Measurements from ENCODE around the gene ATP8A2. TPM values are rescaled to one million over a fixed set of nuclear protein-coding genes. Genes with fewer than 3 reads are reported as not detected.

Gene ATP8A2
- total RNA-seq, 3 donors from 2014 or later (not counting 1 experiment from before 2014, with no cell fraction given), result 0.43 to 0.68 (median 0.59) TPM

DNA sequence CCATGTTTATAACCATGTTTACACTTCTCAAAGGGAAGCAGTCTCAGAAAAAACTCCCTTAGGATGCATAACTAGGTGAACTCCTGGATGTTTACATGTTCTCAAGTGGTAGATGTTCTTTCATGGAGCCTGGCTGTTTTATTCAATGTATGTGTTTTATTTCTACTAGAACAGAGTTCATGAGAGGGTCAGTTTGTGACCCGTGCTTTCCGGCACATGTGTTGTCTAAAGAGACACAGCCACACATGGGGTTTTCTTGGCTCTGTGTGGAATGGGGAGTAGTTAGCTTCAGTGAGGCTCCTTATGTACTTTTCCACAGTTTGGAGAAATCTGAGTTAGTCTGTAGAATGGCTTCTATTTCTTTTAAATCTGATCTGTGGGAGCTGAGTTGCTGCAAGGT lies 60.9 kb downstream of the ATP8A2 start:
- Mint-ChIP-seq H3K27ac (no peak overlapping the region), H3K9me3 (no peaks in the 10 kb centered on the region), H3K36me3 (no peaks in the 10 kb centered on the region), H3K27me3 (ENCODE audit: low read depth in 2 of 2) (peaks cover 7 to 15% of the 10 kb centered on the region in 2 donors), H3K4me1 (no peaks in the 10 kb centered on the region), H3K4me3 (no peak overlapping the region)
- Histone ChIP-seq H3K4me1 (ENCODE audit: control insufficient read depth, insufficient read depth, low read length) (no peaks in the 10 kb centered on the region), H3K9me3 (ENCODE audit: control insufficient read depth, insufficient read depth, low read length) (no peaks in the 10 kb centered on the region), H3K27me3 (ENCODE audit: control insufficient read depth, insufficient read depth, low read length) (no peaks in the 10 kb centered on the region), H3K4me3 (ENCODE audit: low read length) (no peak overlapping the region), H3K36me3 (ENCODE audit: control insufficient read depth, insufficient read depth, low read length) (no peaks in the 10 kb centered on the region), H3K27ac (ENCODE audit: low read length) (no peak overlapping the region)
- DNase-seq, result no peak
- TF ChIP-seq, protein P1, sequence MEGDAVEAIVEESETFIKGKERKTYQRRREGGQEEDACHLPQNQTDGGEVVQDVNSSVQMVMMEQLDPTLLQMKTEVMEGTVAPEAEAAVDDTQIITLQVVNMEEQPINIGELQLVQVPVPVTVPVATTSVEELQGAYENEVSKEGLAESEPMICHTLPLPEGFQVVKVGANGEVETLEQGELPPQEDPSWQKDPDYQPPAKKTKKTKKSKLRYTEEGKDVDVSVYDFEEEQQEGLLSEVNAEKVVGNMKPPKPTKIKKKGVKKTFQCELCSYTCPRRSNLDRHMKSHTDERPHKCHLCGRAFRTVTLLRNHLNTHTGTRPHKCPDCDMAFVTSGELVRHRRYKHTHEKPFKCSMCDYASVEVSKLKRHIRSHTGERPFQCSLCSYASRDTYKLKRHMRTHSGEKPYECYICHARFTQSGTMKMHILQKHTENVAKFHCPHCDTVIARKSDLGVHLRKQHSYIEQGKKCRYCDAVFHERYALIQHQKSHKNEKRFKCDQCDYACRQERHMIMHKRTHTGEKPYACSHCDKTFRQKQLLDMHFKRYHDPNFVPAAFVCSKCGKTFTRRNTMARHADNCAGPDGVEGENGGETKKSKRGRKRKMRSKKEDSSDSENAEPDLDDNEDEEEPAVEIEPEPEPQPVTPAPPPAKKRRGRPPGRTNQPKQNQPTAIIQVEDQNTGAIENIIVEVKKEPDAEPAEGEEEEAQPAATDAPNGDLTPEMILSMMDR (IDR thresholded peaks at IDR 0.05), result no peak
- 95% methylated on average over 2 of the region's 2 CpGs for whole genome bisulfite sequencing (ENCODE audit: insufficient coverage)
- intact Hi-C loops (cut with micrococcal nuclease), result no loop called here
- ATAC-seq, result no peak

DNA sequence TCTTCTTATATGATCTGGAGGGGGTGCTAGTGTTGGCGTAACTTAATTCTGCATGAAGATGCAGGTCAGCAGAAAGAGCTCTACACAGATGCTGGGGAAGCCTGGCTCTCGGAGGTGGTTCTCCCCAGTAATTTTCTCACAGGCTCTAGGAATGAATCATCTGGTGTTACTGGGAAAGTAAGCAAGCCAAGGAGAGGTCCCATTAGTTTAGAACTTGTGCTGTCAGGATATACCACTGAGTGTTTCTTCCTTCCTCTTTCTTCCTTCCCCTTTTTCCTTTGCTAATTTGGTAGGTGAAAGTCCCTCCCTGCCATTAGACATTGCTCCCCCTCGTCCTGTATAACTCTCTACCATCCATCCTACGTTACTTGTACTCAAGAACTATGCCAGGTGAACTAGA lies 68.3 kb downstream of the ATP8A2 start:
- ATAC-seq (no peak), DNase-seq (no peak)
- H3K4me1 Mint-ChIP-seq, result no peaks in the 10 kb centered on the region
- Histone ChIP-seq H3K4me3 (ENCODE audit: low read length) (no peak overlapping the region), H3K4me1 (ENCODE audit: control insufficient read depth, insufficient read depth, low read length) (no peaks in the 10 kb centered on the region), H3K36me3 (ENCODE audit: control insufficient read depth, insufficient read depth, low read length) (no peaks in the 10 kb centered on the region), H3K27me3 (ENCODE audit: control insufficient read depth, insufficient read depth, low read length) (no peaks in the 10 kb centered on the region), H3K27ac (ENCODE audit: low read length) (no peak overlapping the region), H3K9me3 (ENCODE audit: control insufficient read depth, insufficient read depth, low read length) (no peaks in the 10 kb centered on the region)
- H3K4me3 Mint-ChIP-seq, result no peak overlapping the region
- TF ChIP-seq, protein P1 (IDR thresholded peaks at IDR 0.05), result no peak
- H3K9me3 Mint-ChIP-seq, result no peaks in the 10 kb centered on the region
- intact Hi-C loops (cut with micrococcal nuclease), result no loop called here
- WGBS (ENCODE audit: insufficient coverage), result 18% methylated on average over 4 of the region's 4 CpGs
- no peak overlapping the region for H3K27ac Mint-ChIP-seq
- H3K27me3 Mint-ChIP-seq (ENCODE audit: low read depth in 2 of 2), result peaks cover 10 to 40% of the 10 kb centered on the region in 2 donors
- H3K36me3 Mint-ChIP-seq, result no peaks in the 10 kb centered on the region

DNA sequence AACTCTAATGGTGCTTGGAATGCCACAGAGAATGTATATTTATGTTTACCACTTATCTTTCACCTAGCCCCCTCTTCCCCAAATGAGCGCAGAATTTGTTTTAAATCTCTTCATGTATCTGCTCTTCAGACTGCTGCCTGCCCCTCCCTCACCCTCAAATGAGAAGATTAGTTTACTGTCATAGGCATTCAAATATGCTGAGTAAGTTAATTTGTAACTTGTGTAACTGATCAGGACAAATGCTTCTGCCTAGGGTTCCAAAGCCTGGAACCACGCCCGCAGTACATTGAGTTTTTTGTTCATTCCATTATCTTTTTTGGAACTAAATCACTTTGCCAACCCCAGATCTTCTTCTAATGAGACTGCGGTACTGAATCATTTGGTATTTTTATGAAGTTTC lies 74.5 kb downstream of the ATP8A2 start:
- Histone ChIP-seq H3K9me3 (ENCODE audit: control insufficient read depth, insufficient read depth, low read length) (no peaks in the 10 kb centered on the region), H3K27ac (ENCODE audit: low read length) (no peak overlapping the region), H3K27me3 (ENCODE audit: control insufficient read depth, insufficient read depth, low read length) (no peaks in the 10 kb centered on the region), H3K4me1 (ENCODE audit: control insufficient read depth, insufficient read depth, low read length) (no peaks in the 10 kb centered on the region), H3K36me3 (ENCODE audit: control insufficient read depth, insufficient read depth, low read length) (no peaks in the 10 kb centered on the region), H3K4me3 (ENCODE audit: low read length) (no peak overlapping the region)
- WGBS (ENCODE audit: insufficient coverage), result 86% methylated on average over 1 of the region's 4 CpGs
- H3K36me3 Mint-ChIP-seq, result no peaks in the 10 kb centered on the region
- DNase-seq, result no peak
- peaks cover 21 to 22% of the 10 kb centered on the region in 2 donors for H3K27me3 Mint-ChIP-seq (ENCODE audit: low read depth in 2 of 2)
- no peaks in the 10 kb centered on the region for H3K4me1 Mint-ChIP-seq
- ATAC-seq, result no peak
- no peaks in the 10 kb centered on the region for H3K9me3 Mint-ChIP-seq
- intact Hi-C loops (cut with micrococcal nuclease), result no loop called here
- TF ChIP-seq, protein P1 (IDR thresholded peaks at IDR 0.05), result no peak
- no peak overlapping the region for H3K4me3 Mint-ChIP-seq
- no peak overlapping the region for H3K27ac Mint-ChIP-seq

DNA sequence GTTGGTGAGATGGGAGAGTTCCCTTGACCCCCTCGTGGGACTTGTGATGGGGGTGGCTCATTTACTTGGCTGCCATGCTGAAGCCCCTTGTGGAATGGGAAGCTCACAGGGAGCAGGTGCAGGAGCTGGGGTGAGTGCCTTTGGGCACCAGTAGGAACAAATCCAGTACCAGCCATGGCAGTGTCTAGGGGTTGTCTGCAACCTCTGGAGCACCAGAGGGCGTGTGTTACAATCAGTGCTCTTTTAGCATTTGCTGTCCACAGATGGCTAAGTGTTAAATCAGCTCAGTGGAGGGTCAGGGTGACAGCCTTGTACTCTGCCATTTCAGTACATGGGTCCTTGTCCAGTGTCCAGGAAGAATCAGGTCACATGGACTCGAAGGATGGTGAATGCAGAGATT lies 75.6 kb downstream of the ATP8A2 start:
- 66% methylated on average over 3 of the region's 3 CpGs for WGBS (ENCODE audit: insufficient coverage)
- intact Hi-C loops (cut with micrococcal nuclease), result no loop called here
- H3K27me3 Mint-ChIP-seq (ENCODE audit: low read depth in 2 of 2), result peaks cover 16 to 20% of the 10 kb centered on the region in 2 donors

More for the DNA sequence above, 75.6 kb downstream of the ATP8A2 start:
- Histone ChIP-seq H3K27ac (ENCODE audit: low read length) (no peak overlapping the region), H3K36me3 (ENCODE audit: control insufficient read depth, insufficient read depth, low read length) (no peaks in the 10 kb centered on the region), H3K9me3 (ENCODE audit: control insufficient read depth, insufficient read depth, low read length) (no peaks in the 10 kb centered on the region), H3K27me3 (ENCODE audit: control insufficient read depth, insufficient read depth, low read length) (no peaks in the 10 kb centered on the region), H3K4me3 (ENCODE audit: low read length) (no peak overlapping the region), H3K4me1 (ENCODE audit: control insufficient read depth, insufficient read depth, low read length) (no peaks in the 10 kb centered on the region)
- Mint-ChIP-seq H3K4me3 (no peak overlapping the region), H3K36me3 (no peaks in the 10 kb centered on the region), H3K27ac (no peak overlapping the region), H3K9me3 (no peaks in the 10 kb centered on the region), H3K4me1 (no peaks in the 10 kb centered on the region)
- TF ChIP-seq, protein P1 (IDR thresholded peaks at IDR 0.05), result no peak
- DNase-seq, result no peak
- no peak for ATAC-seq

Measured in natural killer cell (primary cell).